Midbrain (tissue), 1 donor: Measurements from ENCODE around the gene SLC38A3.
A peak's percentile ranks its signal among the peaks of the same experiment; 100 is the strongest.
"Not testable (repeated sequence)": the region's sequence is repeated elsewhere in the genome, so short reads cannot be mapped to it uniquely, and the experiment has no call there.

ENCODE experiments used
- DNase-seq: peaks from one replicate; lab custom pipeline; 2025; lab: John Stamatoyannopoulos, UW

SLC38A3 gene

DNA sequence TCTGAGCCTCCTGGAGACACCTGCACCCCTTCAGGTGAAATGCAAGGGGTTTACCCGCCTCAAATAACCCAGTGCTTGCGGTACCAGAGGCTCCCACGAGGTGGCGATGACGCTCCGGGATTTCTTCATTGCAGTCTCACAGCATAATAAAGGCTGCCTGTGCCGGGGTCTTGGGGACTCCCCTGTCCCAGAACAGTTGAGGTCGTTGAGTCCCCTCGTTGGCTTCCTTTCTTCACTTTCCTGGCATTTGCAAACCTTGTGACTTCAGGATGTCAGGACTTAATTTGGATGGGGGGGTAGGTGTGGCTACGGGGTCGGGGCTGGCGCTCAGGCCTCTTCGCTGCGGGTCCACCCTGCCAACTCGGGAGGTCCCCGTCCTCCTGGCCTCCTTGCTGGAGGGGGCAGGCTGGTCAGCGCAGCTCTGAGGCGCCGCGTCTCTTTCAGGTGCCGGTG is 12.4 kb upstream of the SLC38A3 start:
- peak; percentile 61 for DNase-seq

DNA sequence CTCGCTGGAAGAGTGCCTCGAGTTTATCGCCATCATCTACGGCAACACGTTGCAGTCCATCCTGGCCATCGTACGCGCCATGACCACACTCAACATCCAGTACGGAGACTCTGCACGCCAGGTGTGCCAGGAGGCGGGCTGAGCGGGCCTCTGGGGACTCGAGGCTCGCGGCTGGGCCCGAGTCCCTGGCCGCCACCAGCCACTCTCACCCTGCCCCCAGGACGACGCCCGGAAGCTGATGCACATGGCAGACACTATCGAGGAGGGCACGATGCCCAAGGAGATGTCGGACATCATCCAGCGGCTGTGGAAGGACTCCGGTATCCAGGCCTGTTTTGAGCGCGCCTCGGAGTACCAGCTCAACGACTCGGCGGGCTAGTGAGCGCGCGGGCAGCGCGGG is 11.8 kb upstream of the SLC38A3 start:
- no peak for DNase-seq

DNA sequence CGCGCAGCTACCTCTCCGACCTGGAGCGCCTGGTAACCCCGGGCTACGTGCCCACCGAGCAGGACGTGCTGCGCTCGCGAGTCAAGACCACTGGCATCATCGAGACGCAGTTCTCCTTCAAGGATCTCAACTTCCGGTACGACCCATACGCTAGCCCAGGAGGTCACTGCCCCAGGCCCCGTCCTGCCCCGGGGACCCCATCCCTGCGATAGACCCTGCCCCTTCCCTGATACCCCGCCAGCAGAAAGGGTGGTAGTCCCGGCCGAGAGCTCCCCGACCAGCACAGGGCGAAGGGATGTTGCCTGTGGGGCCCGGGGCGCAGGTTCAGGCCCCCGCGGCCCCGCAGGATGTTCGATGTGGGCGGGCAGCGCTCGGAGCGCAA is 11.3 kb upstream of the SLC38A3 start:
- no peak for DNase-seq

DNA sequence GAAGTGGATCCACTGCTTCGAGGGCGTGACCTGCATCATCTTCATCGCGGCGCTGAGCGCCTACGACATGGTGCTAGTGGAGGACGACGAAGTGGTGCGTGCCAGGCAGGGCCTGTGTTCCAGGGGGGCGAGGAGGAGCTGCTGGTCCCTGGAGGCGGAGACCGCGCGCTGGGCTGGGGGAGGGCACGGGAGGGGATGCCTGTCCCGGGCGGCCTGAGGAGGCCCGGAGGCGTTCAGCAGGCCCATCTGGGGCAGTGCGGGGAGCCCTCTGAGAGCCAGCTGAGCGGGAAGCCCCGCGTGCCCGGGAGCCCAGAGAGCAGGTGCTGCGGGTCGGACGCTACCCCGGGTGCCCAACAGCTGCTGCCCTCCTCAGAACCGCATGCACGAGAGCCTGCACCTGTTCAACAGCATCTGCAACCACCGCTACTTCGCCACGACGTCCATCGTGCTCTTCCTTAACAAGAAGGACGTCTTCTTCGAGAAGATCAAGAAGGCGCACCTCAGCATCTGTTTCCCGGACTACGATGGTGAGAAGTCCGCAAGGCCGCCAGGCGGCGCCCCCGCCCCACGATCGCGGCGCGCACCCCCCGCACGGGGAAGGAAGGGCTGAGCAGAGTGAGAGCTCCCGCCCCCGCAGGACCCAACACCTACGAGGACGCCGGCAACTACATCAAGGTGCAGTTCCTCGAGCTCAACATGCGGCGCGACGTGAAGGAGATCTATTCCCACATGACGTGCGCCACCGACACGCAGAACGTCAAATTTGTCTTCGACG is 10.8 kb upstream of the SLC38A3 start:
- peak; percentile 71 for DNase-seq

DNA sequence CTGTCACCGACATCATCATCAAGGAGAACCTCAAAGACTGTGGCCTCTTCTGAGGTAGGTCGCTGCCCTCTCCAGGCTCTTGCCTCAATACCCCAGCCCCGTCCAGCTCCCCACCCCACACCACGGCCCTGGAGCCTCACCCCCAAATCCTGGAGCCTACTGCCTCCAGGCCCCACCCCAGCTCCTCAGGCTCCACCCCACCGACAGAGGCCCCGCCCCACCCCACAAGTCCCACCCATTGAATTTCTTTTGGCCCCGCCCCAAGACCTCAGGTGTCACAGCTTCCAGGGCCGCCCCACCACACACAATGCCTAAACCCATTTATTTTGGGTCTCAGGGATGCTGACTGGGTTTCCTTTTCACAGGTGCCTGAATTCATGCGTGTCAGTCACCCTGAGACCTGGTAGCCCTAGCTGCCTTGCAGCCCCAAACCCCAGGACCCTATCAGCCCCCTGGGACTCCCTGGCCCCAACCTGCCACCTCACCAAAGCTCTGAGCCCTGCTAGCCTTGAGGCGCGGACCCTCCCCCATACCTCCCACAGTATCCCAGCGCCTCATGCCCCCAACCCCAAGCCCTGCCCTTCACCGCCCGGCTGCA is 10.1 kb upstream of the SLC38A3 start:
- no peak for DNase-seq

DNA sequence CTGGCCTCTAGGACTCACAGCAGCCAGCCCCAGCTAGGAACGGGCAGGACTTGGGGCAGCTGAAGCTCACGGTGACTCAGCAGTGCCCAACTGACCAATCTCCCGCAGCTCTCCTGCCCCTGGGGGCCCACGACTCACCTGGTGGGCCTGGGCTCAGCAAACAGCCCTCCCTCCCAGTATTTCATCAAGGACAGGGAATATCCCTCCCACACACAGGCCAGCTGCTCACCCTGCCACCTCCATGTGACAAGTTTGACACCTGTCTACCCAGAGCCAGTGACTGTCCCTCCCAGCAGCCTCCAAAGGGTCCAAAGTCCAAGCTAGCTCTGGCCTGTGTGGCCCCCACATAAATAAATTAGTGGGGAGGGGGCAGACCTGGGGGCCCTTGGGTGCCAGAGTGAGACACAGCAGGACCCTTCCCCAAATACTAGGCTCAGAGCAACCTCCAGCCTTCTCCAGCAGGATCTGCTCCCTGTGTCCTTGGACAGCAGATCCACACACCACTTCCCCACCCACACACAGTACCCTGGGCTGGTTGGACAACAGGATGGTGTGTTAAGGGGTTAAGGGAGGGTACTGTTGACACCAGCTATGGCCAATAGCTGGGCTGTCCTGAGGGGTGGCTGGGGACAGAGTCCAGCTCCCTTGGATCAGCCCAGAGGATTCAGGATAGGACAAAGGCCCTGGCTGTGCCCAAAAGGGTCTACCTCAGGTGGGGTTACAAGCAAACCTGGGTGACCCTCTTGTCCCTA is 9.4 kb upstream of the SLC38A3 start:
- DNase-seq: no peak

DNA sequence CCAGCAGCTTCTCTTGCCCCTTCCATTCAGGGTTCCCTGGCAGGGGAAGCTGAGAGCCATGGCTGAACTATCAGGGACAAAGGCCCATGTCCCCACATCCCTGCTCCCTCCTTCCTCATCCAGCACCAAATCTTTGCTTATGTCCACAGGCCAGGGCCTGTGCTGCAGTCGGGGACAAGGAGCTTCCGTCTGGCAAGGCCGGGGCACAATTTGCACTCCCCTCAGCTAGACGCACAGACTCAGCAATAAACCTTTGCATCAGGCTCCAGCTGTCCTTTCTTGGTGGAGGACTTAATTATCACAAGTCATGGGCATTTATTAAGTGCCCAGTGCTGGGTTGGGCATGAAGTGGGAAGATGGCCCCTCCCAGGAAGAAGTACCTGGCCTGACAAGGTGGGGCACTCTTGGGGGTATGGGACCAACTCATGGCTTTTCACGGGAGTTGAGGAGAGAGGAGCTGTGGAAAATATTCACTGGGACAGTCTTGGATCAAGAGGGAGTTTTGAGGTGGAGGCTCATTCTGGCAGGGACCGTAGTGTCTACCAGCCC is 8.7 kb upstream of the SLC38A3 start:
- no peak for DNase-seq

DNA sequence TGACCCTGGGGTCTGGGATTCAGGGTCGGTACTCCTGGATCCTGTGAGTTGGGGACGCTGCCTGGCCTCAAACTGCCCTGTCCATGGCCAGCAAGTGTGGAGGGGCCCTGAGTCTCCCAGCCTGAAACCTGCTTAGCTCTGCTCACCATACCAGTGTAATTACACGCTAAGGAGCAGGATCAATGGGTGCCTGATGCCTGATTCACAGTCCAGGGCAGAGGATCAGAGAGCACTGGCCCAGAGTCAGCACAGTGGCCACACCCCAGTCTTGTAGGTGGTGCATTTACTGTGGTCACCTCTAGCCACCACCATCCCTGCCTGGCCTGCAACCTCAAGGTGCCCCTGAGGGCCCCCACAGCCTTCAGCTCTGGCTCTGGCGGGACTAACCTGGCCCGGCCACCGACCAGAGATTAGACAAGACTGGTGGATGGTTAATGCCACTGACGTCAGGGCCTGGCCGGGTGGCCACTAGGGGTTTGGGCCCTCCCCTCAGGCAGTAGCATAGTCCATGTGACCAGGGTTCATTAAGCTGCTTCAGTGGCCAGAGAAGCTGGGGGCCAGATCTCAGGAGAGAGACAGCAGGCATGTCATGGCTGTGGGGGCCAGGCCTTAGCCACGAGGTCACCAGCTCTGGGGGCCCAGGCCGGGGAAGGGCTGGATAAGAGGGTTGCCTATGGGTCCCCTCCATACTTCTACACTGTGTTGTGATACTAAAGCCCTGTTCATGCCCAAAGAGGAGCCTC is 3.3 kb upstream of the SLC38A3 start:
- no peak for DNase-seq

DNA sequence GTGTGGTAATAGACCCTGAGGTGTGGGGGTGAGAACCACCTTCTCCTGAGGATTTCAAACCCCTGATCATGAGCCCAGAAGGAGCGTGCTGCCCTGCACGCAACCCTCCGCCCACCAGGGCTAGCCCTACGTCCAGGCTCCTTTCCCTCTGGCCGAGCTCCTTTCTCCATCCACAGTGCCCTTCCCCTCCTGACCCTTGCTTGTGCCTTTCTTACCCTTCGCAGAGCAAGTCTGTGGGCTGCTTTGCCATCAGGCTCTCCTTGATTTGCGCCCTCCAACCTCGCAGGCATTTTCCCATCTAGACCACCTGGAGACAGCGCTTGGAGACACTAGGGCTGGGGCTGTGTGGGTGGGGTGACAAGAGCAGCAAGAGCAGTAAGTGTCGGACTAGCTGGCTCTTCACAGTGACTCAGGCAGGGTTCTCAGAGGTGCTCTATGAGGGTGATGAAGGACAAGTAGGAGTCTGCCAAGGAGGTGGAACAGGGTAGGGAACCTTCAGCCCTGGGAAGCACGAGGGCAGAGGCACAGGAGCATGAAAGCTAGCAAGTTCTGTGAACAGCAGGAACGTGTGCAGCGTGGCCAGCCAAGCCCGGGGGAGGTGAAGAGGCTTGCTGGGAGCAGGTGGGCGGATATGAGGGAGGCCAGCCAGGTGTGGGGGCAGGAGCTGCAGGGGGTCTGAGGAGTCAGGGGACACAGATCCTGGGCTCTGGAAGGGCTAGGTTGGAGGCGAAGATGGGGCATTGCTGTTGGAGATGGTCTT is 2.5 kb upstream of the SLC38A3 start:
- no peak for DNase-seq

DNA sequence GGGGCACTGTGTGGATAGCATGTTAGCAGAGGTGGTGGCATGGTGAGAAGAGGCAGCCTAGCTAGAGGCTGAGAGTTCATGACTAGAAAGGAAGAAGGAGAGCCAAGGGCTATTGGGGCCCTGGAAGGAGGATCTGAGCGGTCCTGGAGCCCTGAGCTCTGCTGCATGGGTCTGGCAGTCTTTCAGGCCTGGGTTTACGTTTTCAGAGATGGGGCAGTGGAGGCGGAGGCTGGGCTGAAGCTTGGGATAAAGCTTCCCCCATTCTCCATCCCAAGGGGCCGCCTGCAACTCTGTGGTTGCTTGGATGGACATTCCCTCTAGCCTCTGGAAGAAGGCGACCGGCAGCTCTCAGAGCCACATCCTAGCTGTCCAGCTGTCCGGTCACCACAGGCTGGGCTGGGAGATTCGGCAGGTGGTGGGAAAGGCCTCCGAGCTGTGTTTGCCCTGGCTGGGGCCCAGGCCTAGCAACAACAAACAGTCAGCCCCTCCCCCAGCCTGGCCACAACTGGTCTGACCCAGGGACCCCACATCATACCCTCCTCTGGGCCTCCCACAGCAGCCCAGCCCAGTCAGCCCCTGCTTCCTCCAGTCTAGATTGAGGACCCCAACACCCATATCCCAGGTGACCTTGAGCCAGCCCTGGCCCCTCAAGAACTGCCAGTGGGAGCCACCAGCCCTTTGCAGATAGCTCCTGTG is 1.8 kb upstream of the SLC38A3 start:
- no peak for DNase-seq

DNA sequence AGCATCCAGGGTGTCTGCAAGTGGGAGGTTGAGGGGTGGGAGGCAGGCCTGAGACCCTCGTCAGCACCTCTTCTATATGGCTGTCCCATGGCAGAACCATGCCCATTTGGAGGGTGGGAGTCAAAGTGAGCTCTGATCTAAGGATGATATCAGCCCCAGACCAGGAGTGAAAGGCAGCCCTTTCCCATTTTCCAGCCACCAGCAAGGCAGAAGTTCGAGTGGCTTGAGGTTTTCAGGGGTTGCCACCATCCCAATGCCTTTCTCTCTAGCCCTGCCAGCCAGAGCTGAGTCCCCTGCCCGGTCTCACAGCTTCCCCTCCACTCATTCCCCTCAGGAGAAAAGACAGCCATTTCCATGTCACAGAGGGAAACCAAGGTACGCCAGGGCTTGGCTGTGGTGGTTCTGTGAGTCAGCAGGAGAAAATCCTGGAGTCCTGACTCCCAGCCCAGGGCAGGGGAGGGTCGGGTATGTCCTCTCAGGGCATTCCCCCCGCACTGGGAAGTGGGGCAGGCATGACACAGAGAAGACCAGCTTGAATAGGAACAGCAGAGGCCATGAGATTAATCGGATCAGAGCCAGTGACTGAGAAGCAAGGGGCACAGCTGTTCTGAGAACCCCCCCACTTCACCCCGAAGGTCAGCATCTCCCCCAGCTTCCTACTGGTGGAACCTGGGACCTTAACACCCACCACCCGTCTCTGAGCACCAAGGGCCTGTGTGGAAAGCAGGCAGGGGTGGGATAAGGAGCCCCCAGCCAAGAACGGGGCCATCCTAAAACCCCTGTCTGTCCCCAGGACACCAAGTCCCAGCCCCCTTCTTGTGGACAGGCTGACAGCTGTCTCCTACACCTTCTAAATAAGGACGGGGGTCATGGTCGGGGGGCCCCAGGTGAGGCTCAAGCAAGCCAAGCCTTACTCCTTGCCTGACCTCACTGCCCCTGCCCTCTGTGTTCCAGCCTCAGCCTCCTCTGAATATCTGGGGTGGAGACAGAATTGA is 965 bp upstream of the SLC38A3 start:
- DNase-seq: no peak

DNA sequence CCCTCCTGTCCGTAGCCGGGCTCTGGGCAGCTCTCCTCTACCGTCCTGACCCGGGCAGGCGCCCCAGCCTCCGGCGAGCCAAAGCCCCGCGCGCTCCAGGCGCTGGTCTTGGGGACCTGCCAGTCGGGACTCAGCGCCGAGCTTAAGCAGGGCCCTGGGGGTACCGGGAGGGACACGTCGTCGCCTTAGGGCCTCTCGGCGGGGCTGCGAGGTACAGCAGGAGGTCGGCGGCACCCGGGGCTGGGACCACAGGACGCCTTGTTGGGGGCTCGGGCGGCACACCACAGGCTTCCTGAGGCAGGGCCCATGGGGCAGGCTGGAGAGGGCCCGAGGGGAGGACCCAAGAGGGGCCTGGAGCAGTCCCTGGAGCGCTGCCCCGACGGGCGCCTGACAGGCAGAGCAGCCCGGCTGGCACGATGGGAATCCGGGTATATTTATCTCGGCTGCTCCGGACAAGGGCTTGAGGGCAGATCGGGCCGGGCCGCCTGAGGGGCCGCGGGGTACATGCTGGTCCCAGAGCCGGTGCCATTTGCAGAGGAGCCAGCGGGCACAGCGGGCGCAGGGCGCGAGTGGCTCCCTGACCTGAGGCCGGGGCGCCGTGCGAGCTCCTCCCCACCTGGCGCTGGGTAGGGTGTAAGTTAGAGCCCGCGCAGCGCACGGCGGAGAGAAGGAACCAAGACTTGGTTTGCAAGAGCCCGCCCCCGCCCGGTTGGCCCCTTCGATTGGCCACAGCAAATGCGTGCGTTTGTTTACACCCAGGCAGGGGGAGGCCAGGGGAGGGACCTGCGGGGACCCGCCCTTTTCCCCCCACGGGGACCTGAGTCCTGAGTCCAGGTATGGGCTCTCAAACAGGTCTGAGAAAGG is 574 bp downstream of the SLC38A3 start:
- DNase-seq: peak; percentile 56

DNA sequence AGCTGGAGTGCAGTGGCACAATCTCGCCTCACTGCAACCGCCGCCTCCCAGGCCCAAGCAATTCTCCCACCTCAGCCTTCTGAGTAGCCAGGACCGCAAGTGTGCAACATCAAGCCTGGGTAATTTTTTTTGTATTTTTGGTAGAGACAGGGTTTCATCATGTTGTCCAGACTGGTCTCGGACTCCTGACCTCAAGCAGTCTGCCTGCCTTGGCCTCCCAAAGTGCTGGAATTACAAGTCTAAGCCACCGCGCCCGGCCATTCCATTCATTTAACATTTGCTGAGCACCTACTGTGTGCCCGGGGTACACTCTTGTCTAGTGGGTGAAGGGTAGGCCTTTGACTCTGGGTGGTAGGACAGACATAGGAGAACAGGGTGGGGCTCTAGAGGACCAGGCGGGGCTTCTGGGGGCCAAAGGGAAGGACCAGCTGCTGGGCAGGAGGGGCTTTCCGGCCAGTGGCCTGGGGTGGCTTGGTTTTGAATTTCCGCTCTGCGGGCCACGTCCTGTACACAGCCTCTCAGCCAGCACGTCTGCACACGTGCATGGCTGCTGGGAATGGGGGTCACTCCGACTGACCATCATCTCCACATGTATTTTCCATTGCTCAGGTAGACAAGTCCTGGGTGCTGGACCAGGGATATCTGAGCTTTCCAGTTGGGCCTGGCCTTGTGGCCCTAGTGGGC is 2.4 kb downstream of the SLC38A3 start:
- no peak for DNase-seq

DNA sequence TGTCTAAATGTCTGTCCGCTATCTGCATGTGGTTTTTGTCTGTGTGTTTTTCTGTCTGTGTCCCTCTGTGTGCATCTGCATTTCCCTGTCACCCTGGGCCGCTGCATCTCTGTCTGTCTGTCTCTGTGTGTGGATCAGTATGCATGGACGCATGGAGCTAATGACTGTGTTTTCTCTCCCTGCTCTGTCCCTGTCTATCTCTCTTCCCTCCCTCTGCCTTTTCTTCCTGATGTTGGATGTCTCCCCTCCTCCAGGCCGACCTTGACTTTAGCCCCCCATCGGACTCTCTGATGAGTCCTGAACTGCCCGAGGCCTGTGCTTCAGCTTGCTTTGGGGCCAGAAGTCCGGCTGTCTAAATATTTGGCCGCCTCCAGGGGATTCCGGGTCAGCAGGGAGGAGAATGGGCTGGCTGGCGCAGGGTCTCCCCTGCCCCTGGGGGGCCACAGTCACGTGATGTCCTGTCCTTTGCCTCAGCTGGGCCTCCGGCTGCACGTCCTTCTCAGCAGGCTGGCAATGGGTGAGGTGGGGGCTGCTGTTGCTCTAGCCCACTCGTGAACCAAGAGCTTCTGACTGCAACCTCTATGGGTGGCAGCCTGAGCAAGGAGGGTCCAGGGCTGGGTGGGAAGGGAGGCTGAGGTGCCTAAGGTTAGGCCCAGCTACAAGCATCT is 3.7 kb downstream of the SLC38A3 start:
- no peak for DNase-seq

DNA sequence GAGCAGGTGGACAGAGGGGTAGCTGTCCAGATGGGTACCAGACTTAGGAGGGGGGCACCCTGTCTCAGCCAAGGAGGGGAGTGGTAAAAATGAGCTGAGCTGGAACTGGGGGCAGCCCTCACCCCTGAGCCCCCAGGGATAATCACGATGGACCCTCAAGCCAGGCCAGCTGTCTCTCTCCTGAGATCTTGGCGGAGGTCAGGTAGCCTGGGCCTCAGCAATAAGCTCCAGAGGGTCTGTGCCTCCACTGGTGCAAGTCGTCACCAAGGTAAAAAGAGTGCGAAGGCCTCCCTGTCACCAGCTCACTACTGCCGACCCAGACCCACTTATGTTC is 5.1 kb downstream of the SLC38A3 start:
- DNase-seq: no peak

DNA sequence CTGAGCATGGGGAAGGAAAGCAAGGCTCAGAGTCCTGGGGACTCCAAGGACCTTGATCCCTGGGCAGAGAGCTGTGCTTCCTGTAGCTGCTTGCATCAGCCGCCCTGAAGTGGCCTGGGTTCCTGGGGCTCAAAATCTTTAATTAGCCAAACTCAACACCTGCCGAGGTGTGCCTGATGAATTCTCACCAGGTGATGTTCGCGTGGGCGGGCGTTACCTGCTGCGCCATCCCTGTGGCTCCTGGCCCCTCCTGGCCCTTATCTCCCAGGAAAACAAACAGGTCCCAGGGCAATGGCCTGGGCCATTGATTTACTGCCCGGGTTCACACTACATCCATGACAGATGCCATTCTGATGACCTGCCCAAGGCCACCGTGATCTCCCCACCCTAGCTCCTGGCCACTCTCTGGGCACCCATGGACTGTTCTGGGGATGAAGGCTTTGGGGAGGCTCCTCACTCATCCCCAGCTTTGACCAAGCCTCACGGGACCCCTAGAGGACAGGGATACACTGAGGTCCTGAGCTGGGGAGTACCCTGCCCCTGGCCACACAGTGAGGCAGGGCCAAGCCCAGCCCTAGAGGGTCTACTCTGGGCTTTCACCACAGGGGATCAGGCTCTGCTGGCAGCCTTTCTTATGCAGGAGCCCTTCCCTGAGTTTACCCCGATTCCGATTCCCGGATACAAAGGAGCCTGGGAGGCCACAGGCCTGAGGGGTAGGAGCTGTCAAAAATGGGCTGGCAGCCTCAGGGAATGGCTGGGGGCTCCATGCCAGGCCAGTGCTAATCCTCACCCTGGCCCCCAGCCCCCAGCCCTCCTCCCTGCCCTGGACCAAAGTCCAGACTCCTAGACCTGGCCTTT is 5.7 kb downstream of the SLC38A3 start:
- DNase-seq: no peak

DNA sequence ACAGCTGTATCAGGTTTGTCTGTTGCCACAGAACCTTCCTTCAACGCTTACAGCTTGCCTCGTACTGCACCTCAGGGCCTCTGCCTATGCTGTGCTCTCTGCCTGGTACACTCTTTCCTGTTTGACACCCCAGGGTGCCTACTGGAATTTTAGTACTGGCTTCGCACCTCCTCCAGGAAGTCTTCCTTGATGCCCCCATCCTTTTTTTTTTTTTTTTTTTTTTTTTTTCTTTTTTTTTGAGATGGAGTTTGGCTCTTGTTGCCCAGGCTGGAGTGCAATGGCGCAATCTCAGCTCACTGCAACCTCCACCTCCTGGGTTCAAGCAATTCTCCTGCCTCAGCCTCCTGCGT is 6.3 kb downstream of the SLC38A3 start:
- not testable (repeated sequence) for DNase-seq
